GM12874 (cell line): ENCODE data around the gene CACNA1C.

Experiments used
- CTCF ChIP-seq: IDR thresholded peaks from 2 replicates; pipeline ENCODE4 v1.5.1; 2011; ENCODE audit warnings: low read depth, mild to moderate bottlenecking, control low read depth, low read length, moderate library complexity; ENCODE audit not compliant: insufficient read depth

The CACNA1C gene

GRCh38 chr12:2326470-2326869, 273.7 kb downstream of the CACNA1C start:
- TF ChIP-seq CTCF: no peak

GRCh38 chr12:2328661-2329060, 275.9 kb downstream of the CACNA1C start:
- TF ChIP-seq CTCF: no peak

GRCh38 chr12:2329661-2330210, 276.9 kb downstream of the CACNA1C start:
- no peak for TF ChIP-seq CTCF

GRCh38 chr12:2332236-2332635, 279.4 kb downstream of the CACNA1C start:
- TF ChIP-seq CTCF: no peak

- TF ChIP-seq CTCF: no peak
Measured at GRCh38 chr12:2332947-2333346, 280.2 kb downstream of the CACNA1C start.

- no peak for TF ChIP-seq CTCF
Measured at GRCh38 chr12:2333491-2334195, 280.9 kb downstream of the CACNA1C start.

- no peak for TF ChIP-seq CTCF
Measured at GRCh38 chr12:2334271-2334670, 281.5 kb downstream of the CACNA1C start.
